Activated naive CD8-positive, alpha-beta T cell treated with anti-CD3 and anti-CD28 coated beads, Interleukin-2, amount 10 ng/mL, durations not matched to agents 7 days and 5 days (primary cell): Measurements from ENCODE around the gene ROPN1. TPM values are rescaled to one million over a fixed set of nuclear protein-coding genes. Genes with fewer than 3 reads are reported as not detected.

Experiments used
- ATAC-seq: fragments of 150-1000 bp; cut with Tn5 transposase; one replicate; pipeline ENCODE4 v1.10.0; 2021; ENCODE audit warnings: low read depth, moderate library complexity
- POLR2A ChIA-PET: fragments of 350-600 bp; sonication (Branson Sonifier 250); formaldehyde crosslinking; loops from one replicate; lab custom pipeline; 2021; ENCODE audit warnings: antibody characterized with exemption; lab: Charles Lee
- DNase-seq: peaks from one replicate; pipeline ENCODE4 v3.0.0; 2021
- H3K27ac Mint-ChIP-seq: one replicate; pipeline ENCODE4 v1.8.0; 2022; ENCODE audit warnings: mild to moderate bottlenecking, mixed read lengths
- H3K27me3 Mint-ChIP-seq: one replicate; pipeline ENCODE4 v1.8.0; 2022; ENCODE audit warnings: mild to moderate bottlenecking, moderate library complexity, mixed read lengths
- H3K36me3 Mint-ChIP-seq: one replicate; pipeline ENCODE4 v1.8.0; 2021; ENCODE audit warnings: mild to moderate bottlenecking, mixed read lengths
- H3K4me1 Mint-ChIP-seq: one replicate; pipeline ENCODE4 v1.8.0; 2021; ENCODE audit warnings: mixed read lengths
- H3K4me3 Mint-ChIP-seq: one replicate; pipeline ENCODE4 v1.8.0; 2022; ENCODE audit warnings: mild to moderate bottlenecking, moderate library complexity, mixed read lengths
- H3K9me3 Mint-ChIP-seq: one replicate; pipeline ENCODE4 v1.8.0; 2021; ENCODE audit warnings: mixed read lengths
- total RNA-seq, 2 experiments: library from RNA; stranded (reverse); gene quantifications; one replicate each; pipeline ENCODE4 v1.2.3, GENCODE V29; 2021

Gene ROPN1
- total RNA-seq, 2 experiments from 2014 or later = not detected

DNA sequence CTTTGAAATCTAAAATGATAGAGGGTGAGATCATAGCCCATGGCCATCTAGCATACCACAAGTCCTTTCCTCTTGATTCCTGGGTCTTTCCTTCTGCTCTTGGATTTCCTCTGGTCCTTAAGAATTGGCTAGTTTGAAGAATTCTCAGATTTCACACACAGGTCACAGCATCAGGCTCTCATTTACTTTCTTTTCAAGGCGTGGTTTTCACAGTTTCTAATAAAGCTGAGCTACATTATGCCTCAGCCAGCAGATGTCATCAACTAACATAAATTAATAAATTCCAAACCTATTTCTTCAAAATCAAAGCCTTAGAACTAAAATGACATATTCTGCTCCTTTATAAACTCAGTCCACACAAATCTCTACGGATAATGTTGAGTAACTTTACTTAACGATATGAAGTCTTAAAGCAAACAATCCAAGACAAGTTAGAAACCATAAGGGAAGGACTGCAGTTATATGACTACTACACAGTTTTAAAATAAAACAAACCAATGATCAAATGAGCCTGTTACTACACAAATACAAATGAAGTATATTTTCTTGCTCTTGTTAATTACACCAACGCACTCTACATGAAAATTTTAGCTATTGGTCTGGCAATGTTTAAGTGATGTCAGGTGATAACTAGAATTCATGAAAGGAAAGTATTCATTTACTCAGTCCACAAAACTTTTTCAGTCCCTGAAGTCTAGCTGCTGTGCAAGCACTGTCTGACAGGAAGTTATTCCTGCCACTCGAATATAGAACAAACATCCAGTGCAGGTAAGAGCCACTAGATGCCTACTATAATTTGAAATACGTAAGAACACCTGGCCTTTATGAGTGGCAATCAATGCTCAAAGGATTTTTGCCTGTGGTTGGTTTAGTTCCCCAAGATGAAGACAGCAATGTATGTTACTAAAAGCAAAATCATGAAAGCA lies 40.1 kb downstream of the ROPN1 start:
- Mint-ChIP-seq H3K4me1 (peaks cover 2% of the 10 kb centered on the region), H3K27me3 (no peaks in the 10 kb centered on the region), H3K27ac (no peak overlapping the region), H3K9me3 (no peaks in the 10 kb centered on the region), H3K4me3 (no peak overlapping the region), H3K36me3 (peaks cover 18% of the 10 kb centered on the region)
- no peak for ATAC-seq
- no peak for DNase-seq
- POLR2A ChIA-PET = no interaction called here

DNA sequence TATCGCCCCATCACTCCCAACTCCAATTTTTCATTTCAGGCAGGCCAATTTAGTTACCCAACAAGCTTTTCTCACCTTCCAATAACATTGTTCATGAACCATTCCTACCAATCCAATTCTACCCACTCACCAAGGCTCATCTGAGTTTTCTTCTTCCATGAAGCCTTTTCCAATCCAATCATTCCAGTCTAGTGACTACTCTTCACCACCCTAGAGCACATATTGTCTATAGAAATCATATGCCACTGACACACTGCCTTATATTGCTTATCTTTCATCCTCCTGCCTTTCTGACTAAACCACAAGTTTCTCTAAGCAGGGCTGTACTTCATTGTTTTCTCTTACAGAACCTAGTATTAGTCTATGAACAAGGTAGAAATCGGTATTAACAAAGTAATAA lies 42.3 kb downstream of the ROPN1 start:
- Mint-ChIP-seq H3K36me3 (peaks cover 13% of the 10 kb centered on the region), H3K27ac (no peak overlapping the region), H3K27me3 (no peaks in the 10 kb centered on the region), H3K4me3 (no peak overlapping the region), H3K4me1 (no peaks in the 10 kb centered on the region), H3K9me3 (no peaks in the 10 kb centered on the region)
- POLR2A ChIA-PET = no interaction called here
- DNase-seq = no peak
- ATAC-seq = no peak

DNA sequence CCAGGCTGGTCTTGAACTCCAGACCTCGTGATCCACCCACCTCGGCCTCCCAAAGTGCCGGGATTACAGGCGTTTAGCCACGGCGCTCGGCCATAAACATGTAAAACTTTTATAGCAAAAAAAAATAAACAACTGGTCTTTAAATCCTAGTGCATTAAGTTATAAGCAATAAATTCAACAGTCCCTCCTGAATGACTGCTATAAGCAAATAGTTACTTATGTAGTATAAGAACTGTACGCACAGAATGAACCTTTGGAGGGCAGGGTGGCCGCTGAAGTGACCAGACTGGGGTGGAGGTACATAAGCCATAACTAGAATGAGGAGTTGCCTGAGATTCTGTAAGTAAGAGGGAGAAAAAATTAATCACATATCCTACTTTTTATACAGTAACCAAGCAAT lies 43.5 kb downstream of the ROPN1 start:
- no peak overlapping the region for H3K27ac Mint-ChIP-seq
- no peak for ATAC-seq
- H3K9me3 Mint-ChIP-seq = no peaks in the 10 kb centered on the region
- H3K4me1 Mint-ChIP-seq = no peaks in the 10 kb centered on the region
- DNase-seq = no peak
- POLR2A ChIA-PET = no interaction called here
- no peaks in the 10 kb centered on the region for H3K27me3 Mint-ChIP-seq
- no peak overlapping the region for H3K4me3 Mint-ChIP-seq
- peaks cover 16% of the 10 kb centered on the region for H3K36me3 Mint-ChIP-seq

DNA sequence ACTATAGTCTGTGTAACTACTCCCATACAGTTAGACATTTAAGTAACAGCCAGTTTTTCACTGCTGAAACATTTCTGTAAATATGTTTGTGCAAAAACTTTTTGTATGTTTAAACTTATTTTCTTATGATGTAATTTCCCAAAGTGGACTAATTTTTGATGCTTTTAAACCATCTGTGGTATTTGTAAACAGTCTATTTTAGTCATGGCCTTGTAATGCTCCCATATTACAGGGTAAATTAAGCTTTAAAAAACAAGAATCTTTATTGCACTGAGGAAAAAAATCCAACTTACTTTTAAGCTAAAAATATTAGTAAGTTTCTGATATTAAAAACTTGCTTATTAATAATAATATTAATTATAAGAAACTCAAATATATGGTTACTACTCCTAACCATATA lies 44.4 kb downstream of the ROPN1 start:
- Mint-ChIP-seq H3K9me3 (no peaks in the 10 kb centered on the region), H3K27ac (no peak overlapping the region), H3K4me1 (no peaks in the 10 kb centered on the region), H3K27me3 (no peaks in the 10 kb centered on the region), H3K4me3 (no peak overlapping the region), H3K36me3 (peaks cover 15% of the 10 kb centered on the region)
- no peak for ATAC-seq
- POLR2A ChIA-PET = no interaction called here
- no peak for DNase-seq

DNA sequence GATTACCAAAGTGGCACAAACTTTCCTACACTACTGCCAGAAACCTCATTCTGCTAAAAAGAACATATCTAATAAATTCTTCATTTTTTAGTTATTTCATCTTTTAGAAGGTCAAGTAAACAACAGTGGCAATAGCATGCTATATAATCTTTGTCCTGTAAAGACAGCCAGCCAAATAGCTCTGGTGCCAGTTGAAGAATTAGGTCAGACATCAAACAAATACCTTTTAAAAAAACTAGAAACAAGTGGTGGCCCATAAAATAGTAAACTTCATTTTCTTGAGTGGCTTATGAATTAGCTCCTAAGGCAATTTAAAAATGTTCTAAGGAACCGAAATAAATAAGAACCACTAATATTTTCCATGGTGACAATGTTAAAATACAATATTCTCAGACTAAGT lies 50.4 kb downstream of the ROPN1 start:
- no peak for ATAC-seq
- DNase-seq = no peak
- Mint-ChIP-seq H3K4me3 (no peak overlapping the region), H3K27ac (no peak overlapping the region), H3K4me1 (no peaks in the 10 kb centered on the region), H3K27me3 (no peaks in the 10 kb centered on the region), H3K36me3 (peaks cover 27% of the 10 kb centered on the region), H3K9me3 (no peaks in the 10 kb centered on the region)
- POLR2A ChIA-PET = no interaction called here

DNA sequence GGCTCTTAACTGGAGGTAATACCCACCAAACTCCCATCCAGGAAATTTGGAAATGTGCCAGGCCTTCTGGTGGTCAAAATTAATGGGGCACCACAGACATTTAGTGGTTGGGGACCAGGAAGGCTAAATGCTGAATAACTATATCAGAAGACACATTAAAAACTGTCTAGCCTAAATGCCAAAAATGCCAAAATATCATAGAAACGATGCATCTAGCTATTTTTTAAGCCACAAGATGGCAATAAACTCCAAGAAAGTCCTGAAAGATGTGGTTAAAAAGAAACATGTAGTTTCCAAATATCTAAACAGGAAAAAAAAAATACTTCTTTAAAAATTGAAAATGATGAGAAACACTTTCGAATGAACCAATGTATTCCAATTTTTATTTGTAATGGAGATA lies 50.8 kb downstream of the ROPN1 start:
- H3K27ac Mint-ChIP-seq = no peak overlapping the region
- POLR2A ChIA-PET = no interaction called here
- no peaks in the 10 kb centered on the region for H3K4me1 Mint-ChIP-seq
- no peaks in the 10 kb centered on the region for H3K9me3 Mint-ChIP-seq
- H3K36me3 Mint-ChIP-seq = peaks cover 27% of the 10 kb centered on the region
- no peak for DNase-seq
- H3K4me3 Mint-ChIP-seq = no peak overlapping the region
- ATAC-seq = no peak
- H3K27me3 Mint-ChIP-seq = no peaks in the 10 kb centered on the region

DNA sequence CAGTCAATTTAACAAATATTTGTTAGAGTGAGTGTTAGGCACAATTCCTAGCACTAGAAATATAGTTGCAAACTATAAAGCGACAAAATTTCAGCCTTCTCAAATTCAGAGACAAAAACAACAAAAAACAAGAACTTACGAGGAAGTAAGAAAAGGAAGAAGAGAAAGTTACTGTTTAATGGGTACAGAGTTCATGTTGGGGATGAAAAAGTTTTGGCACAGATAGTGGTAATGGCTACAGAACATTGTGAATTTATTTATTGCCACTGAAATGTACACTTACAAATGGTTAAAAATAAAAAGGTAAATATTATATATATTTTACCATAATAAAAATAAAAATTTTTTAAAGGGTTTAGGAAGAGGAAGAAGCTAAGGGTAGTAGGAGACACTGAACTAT lies 52.2 kb downstream of the ROPN1 start:
- ATAC-seq = no peak
- DNase-seq = no peak
- no peaks in the 10 kb centered on the region for H3K4me1 Mint-ChIP-seq
- no peak overlapping the region for H3K4me3 Mint-ChIP-seq
- POLR2A ChIA-PET = no interaction called here
- H3K27ac Mint-ChIP-seq = no peak overlapping the region
- H3K9me3 Mint-ChIP-seq = no peaks in the 10 kb centered on the region
- H3K36me3 Mint-ChIP-seq = peaks cover 27% of the 10 kb centered on the region
- H3K27me3 Mint-ChIP-seq = no peaks in the 10 kb centered on the region

DNA sequence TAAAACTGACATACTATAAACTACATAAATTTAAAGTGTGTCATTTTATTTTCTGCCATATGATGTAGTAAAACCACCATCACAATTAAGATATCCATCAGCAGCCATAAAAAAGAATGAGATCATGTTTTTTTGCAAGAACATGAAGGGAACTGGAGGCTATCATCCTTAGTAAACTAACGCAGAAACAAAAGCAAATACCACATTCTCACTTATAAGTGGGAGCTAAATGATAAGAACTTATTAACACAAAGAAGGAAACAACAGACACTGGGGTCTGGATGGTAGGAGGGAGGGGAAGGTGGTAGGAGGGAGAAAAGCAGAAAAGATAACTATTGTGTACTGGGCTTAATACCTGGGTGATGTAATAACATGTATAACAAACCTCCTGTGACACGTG lies 55.5 kb downstream of the ROPN1 start:
- H3K4me3 Mint-ChIP-seq = no peak overlapping the region
- peaks cover 24% of the 10 kb centered on the region for H3K36me3 Mint-ChIP-seq

DNA sequence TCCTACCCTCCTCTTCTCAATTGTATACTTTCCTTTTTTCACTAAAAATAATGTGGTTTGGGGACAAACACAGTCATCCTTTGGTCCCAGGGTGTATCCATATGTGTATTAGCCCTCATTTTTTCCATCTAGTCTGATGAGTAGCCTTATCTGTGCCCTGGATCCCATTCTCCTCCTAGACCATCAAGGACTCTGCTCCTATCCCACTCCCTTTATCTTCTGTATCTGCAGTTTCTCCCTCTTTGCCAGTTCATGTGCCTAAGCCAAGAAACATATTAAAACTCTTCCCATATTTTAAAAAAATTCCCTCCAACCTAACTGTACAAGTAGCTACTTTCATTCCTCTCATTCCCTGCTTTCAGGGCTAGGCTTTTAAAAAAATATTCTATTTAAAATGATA lies 56.1 kb downstream of the ROPN1 start:
- Mint-ChIP-seq H3K9me3 (no peaks in the 10 kb centered on the region), H3K27ac (no peak overlapping the region), H3K4me3 (no peak overlapping the region), H3K27me3 (no peaks in the 10 kb centered on the region), H3K36me3 (peaks cover 24% of the 10 kb centered on the region), H3K4me1 (no peaks in the 10 kb centered on the region)
- POLR2A ChIA-PET = no interaction called here
- no peak for ATAC-seq
- no peak for DNase-seq

More for the DNA sequence above, 55.5 kb downstream of the ROPN1 start:
- DNase-seq (no peak), ATAC-seq (no peak)
- Mint-ChIP-seq H3K27me3 (no peaks in the 10 kb centered on the region), H3K4me1 (no peaks in the 10 kb centered on the region), H3K27ac (no peak overlapping the region), H3K9me3 (no peaks in the 10 kb centered on the region)
- POLR2A ChIA-PET = no interaction called here

DNA sequence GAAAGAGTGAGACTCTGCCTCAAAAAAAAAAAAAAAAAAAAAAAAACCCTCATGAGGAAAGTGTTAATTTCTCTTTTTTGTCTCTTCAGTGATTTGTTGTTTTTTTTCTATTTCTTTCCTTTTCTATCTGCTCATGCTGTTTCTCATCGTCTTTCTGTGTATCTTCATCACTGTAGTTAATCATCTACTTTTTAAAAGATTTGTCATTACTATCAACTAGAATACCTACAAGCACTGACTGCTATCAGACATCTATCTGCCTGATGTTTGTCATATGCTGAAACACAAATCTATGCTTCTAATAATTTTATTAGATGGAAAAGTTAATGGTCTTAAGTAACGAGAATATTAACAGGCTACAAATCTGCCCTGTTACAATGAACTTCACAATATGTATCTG lies 57.7 kb downstream of the ROPN1 start:
- no peak overlapping the region for H3K27ac Mint-ChIP-seq
- ATAC-seq = no peak

DNA sequence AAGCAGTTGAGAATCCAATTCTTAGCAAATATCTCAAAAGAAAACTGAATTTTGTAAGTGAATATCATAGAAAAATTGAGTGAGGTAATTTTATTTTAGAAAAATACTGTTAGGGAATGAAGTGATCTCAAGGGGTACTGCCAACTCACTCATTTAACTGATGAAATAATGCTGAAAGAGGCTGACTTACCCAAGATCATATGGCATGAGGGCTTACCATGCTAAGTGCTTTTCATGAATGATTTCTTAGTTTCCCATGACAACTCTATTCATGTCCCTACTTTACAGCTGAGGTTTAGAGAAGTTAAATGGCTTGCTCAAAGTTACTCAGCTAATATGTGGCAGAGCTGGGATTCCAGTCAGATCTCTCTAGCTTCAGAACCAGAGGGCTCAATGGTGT lies 61.5 kb downstream of the ROPN1 start:
- ATAC-seq (no peak), DNase-seq (no peak)
- H3K4me3 Mint-ChIP-seq = no peak overlapping the region
- H3K27me3 Mint-ChIP-seq = no peaks in the 10 kb centered on the region
- H3K36me3 Mint-ChIP-seq = peaks cover 17% of the 10 kb centered on the region
- no peak overlapping the region for H3K27ac Mint-ChIP-seq
- H3K4me1 Mint-ChIP-seq = no peaks in the 10 kb centered on the region
- no peaks in the 10 kb centered on the region for H3K9me3 Mint-ChIP-seq
- POLR2A ChIA-PET = no interaction called here

More for the DNA sequence above, 57.7 kb downstream of the ROPN1 start:
- Mint-ChIP-seq H3K4me3 (no peak overlapping the region), H3K4me1 (no peaks in the 10 kb centered on the region), H3K36me3 (peaks cover 20% of the 10 kb centered on the region), H3K9me3 (no peaks in the 10 kb centered on the region), H3K27me3 (no peaks in the 10 kb centered on the region)
- POLR2A ChIA-PET = no interaction called here
- no peak for DNase-seq

DNA sequence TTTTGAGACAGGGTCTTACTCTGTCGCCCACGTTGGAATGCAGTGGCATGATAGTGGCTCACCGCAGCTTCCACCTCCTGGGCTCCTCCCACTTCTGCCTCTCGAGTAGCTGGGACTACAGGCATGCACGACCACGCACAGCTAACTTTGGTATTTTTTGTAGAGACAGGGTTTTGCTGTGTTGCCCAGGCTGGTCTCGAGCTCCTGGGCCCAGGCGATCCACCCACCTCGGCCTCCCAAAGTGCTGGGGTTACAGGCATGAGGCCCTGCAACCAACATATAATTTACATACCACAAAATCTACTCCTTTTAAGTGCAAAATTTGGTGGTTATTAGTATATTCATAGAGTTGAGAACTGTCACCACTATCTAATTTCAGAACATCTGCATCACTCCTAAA lies 62.6 kb downstream of the ROPN1 start:
- POLR2A ChIA-PET = no interaction called here
- H3K27ac Mint-ChIP-seq = no peak overlapping the region
- no peaks in the 10 kb centered on the region for H3K27me3 Mint-ChIP-seq
- H3K9me3 Mint-ChIP-seq = no peaks in the 10 kb centered on the region
- DNase-seq (no peak), ATAC-seq (no peak)
- no peaks in the 10 kb centered on the region for H3K4me1 Mint-ChIP-seq
- no peak overlapping the region for H3K4me3 Mint-ChIP-seq
- peaks cover 26% of the 10 kb centered on the region for H3K36me3 Mint-ChIP-seq

DNA sequence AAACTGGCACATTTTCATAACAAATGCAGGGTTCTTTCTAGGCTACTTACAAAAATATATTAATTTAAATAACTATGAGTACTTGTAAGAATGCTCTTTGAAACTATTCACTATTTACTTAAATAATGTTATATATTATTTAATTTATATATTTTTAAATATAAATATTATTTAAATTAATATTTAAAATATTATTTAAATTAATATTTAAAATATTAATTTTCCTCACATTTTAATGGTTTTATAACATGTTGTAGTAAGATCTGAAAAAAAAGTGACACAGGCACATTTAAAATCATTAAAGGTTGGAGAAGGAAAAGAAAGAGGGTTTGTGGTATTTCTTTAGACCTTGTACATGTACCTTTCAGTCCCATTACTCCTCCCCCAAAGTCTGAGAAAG lies 65.5 kb downstream of the ROPN1 start:
- peaks cover 12% of the 10 kb centered on the region for H3K9me3 Mint-ChIP-seq
- no peaks in the 10 kb centered on the region for H3K27me3 Mint-ChIP-seq
- no peak for DNase-seq
- no peaks in the 10 kb centered on the region for H3K4me1 Mint-ChIP-seq
- peaks cover 47% of the 10 kb centered on the region for H3K36me3 Mint-ChIP-seq
- no peak for ATAC-seq
- H3K27ac Mint-ChIP-seq = no peak overlapping the region
- POLR2A ChIA-PET = no interaction called here
- no peak overlapping the region for H3K4me3 Mint-ChIP-seq

DNA sequence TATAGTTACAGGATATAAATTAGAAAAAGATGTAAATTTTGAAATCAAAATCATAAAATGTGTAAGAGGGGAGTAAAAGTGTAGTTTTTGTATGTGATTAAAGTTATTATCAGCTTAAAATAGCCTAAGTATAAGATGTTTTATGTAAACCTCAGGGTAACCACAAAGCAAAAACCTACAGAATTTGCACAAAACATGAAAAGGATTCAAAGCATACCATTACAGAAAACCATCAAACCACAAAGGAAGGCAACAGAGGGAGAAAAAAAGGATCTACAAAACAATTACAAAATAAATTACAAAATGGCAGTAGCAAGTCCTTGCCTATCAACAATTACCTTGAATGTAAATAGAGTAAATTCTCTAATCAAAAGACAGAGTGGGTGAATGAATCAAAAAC lies 71.1 kb downstream of the ROPN1 start:
- POLR2A ChIA-PET = no interaction called here
- no peak overlapping the region for H3K4me3 Mint-ChIP-seq
- no peaks in the 10 kb centered on the region for H3K27me3 Mint-ChIP-seq
- H3K27ac Mint-ChIP-seq = no peak overlapping the region
- H3K36me3 Mint-ChIP-seq = peaks cover 71% of the 10 kb centered on the region
- ATAC-seq = no peak
- H3K9me3 Mint-ChIP-seq = peaks cover 26% of the 10 kb centered on the region
- H3K4me1 Mint-ChIP-seq = peaks cover 6% of the 10 kb centered on the region
- no peak for DNase-seq
